ENCODE measurements around the gene ACOT13.
"Not testable (repeated sequence)": the region's sequence is repeated elsewhere in the genome, so short reads cannot be mapped to it uniquely, and the experiment has no call there.

Gene ACOT13

GRCh38 chr6:24752917-24753492 is 86.1 kb downstream of the ACOT13 start:
- Histone ChIP-seq H3K4me3 (ENCODE audit: insufficient read depth, low read length, poor library complexity, severe bottlenecking) (no peak overlapping the region), H3F3A (ENCODE audit: insufficient read depth) (no peaks in the 10 kb centered on the region), H3K9me3 (ENCODE audit: insufficient read depth, low read length) (peaks cover 30% of the 10 kb centered on the region; the same call in 1 of the 2 replicates), H3K4me2 (ENCODE audit: low read depth, low read length, poor library complexity, severe bottlenecking) (no peak overlapping the region), H3K9ac (ENCODE audit: low read length) (no peak overlapping the region), H3K79me2 (ENCODE audit: insufficient read depth, low read length) (no peaks in the 10 kb centered on the region), H3K36me3 (ENCODE audit: low read length) (no peaks in the 10 kb centered on the region), H3K9me2 (replicated peaks; ENCODE audit: insufficient read depth, low read length) (no peaks in the 10 kb centered on the region), H4K20me1 (ENCODE audit: low read depth, low read length) (no peaks in the 10 kb centered on the region), H3K27me3 (ENCODE audit: low read length) (no peaks in the 10 kb centered on the region; the same call in 1 of the 2 replicates), H2AFZ (ENCODE audit: low read depth, low read length, severe bottlenecking) (no peak overlapping the region), H3K27ac (ENCODE audit: low read depth, low read length) (no peak overlapping the region)
- TF ChIP-seq EZH2phosphoT487 (conservative IDR thresholded peaks at IDR 0.05; ENCODE audit: low read length) (no peak), CTCF (IDR thresholded peaks at IDR 0.05; ENCODE audit: insufficient read depth, low read length, poor library complexity, severe bottlenecking) (no peak)

- no peaks in the 10 kb centered on the region for H3F3A ChIP-seq (ENCODE audit: insufficient read depth)
- no peak overlapping the region for H2AFZ ChIP-seq (ENCODE audit: low read depth, low read length, severe bottlenecking)
- no peaks in the 10 kb centered on the region for H3K9me2 ChIP-seq (replicated peaks; ENCODE audit: insufficient read depth, low read length)
- no peaks in the 10 kb centered on the region for H4K20me1 ChIP-seq (ENCODE audit: low read depth, low read length)
- TF ChIP-seq EZH2phosphoT487 (conservative IDR thresholded peaks at IDR 0.05; ENCODE audit: low read length): no peak
- TF ChIP-seq CTCF (IDR thresholded peaks at IDR 0.05; ENCODE audit: insufficient read depth, low read length, poor library complexity, severe bottlenecking): no peak
- H3K27me3 ChIP-seq (ENCODE audit: low read length): no peaks in the 10 kb centered on the region; the same call in 1 of the 2 replicates
- H3K4me3 ChIP-seq (ENCODE audit: insufficient read depth, low read length, poor library complexity, severe bottlenecking): no peak overlapping the region
- H3K9ac ChIP-seq (ENCODE audit: low read length): no peak overlapping the region
- H3K9me3 ChIP-seq (ENCODE audit: insufficient read depth, low read length): peaks cover 30% of the 10 kb centered on the region; the same call in 1 of the 2 replicates
- no peak overlapping the region for H3K4me2 ChIP-seq (ENCODE audit: low read depth, low read length, poor library complexity, severe bottlenecking)
- H3K79me2 ChIP-seq (ENCODE audit: insufficient read depth, low read length): no peaks in the 10 kb centered on the region
- H3K36me3 ChIP-seq (ENCODE audit: low read length): no peaks in the 10 kb centered on the region
- no peak overlapping the region for H3K27ac ChIP-seq (ENCODE audit: low read depth, low read length)
These were observed 86.7 kb downstream of the ACOT13 start for GRCh38 chr6:24753545-24753944.

- not testable (repeated sequence) for H3K79me2 ChIP-seq (ENCODE audit: insufficient read depth, low read length); H3F3A ChIP-seq (ENCODE audit: insufficient read depth); H4K20me1 ChIP-seq (ENCODE audit: low read depth, low read length); H3K9ac ChIP-seq (ENCODE audit: low read length); H2AFZ ChIP-seq (ENCODE audit: low read depth, low read length, severe bottlenecking); H3K27ac ChIP-seq (ENCODE audit: low read depth, low read length); H3K27me3 ChIP-seq (ENCODE audit: low read length); H3K36me3 ChIP-seq (ENCODE audit: low read length); H3K4me2 ChIP-seq (ENCODE audit: low read depth, low read length, poor library complexity, severe bottlenecking); H3K9me2 ChIP-seq (replicated peaks; ENCODE audit: insufficient read depth, low read length); H3K4me3 ChIP-seq (ENCODE audit: insufficient read depth, low read length, poor library complexity, severe bottlenecking)
- peaks cover 30% of the 10 kb centered on the region; the same call in 1 of the 2 replicates for H3K9me3 ChIP-seq (ENCODE audit: insufficient read depth, low read length)
These were observed 87.5 kb downstream of the ACOT13 start for GRCh38 chr6:24754378-24754777.
